ENCODE data around the gene SLC9A2.
A peak's percentile ranks its signal among the peaks of the same experiment; 100 is the strongest.

Gene SLC9A2

GRCh38 chr2:102619414-102620319 is at the start of gene SLC9A2:
Gene SLC9A2 (plus strand): TSS chr2:102619553. CDS start chr2:102619849, 296 bp downstream.
- peak; percentile 71 for DNase-seq (ENCODE audit: low spot score)
- FAIRE-seq = peak; percentile 75

- DNase-seq (ENCODE audit: low spot score) (no peak), FAIRE-seq (no peak)
Observed at GRCh38 chr2:102575888-102576287, 43.5 kb upstream of the SLC9A2 start.

- no peak for FAIRE-seq
- no peak for DNase-seq (ENCODE audit: low spot score)
Observed at GRCh38 chr2:102578376-102578775, 41.0 kb upstream of the SLC9A2 start.

- DNase-seq (ENCODE audit: low spot score) = no peak
Observed at GRCh38 chr2:102581911-102582310, 37.4 kb upstream of the SLC9A2 start.

GRCh38 chr2:102582845-102583244 is 36.5 kb upstream of the SLC9A2 start:
- no peak for FAIRE-seq

More at GRCh38 chr2:102581911-102582310, 37.4 kb upstream of the SLC9A2 start:
- no peak for FAIRE-seq

GRCh38 chr2:102585847-102586404 is 33.4 kb upstream of the SLC9A2 start:
- DNase-seq (ENCODE audit: low spot score) = no peak
- no peak for FAIRE-seq

More at GRCh38 chr2:102582845-102583244, 36.5 kb upstream of the SLC9A2 start:
- DNase-seq (ENCODE audit: low spot score) = no peak

GRCh38 chr2:102588213-102588939 is 31.0 kb upstream of the SLC9A2 start:
- FAIRE-seq = no peak
- DNase-seq (ENCODE audit: low spot score) = no peak

- DNase-seq (ENCODE audit: low spot score) (no peak), FAIRE-seq (no peak)
Observed at GRCh38 chr2:102589444-102589843, 29.9 kb upstream of the SLC9A2 start.

GRCh38 chr2:102591491-102592045 is 27.8 kb upstream of the SLC9A2 start:
- no peak for DNase-seq (ENCODE audit: low spot score)
- FAIRE-seq = no peak

GRCh38 chr2:102592601-102593000 is 26.8 kb upstream of the SLC9A2 start:
- FAIRE-seq = no peak
- peak; percentile 23 for DNase-seq (ENCODE audit: low spot score)

GRCh38 chr2:102593516-102593915 is 25.8 kb upstream of the SLC9A2 start:
- DNase-seq (ENCODE audit: low spot score) (no peak), FAIRE-seq (no peak)

GRCh38 chr2:102594445-102595016 is 24.8 kb upstream of the SLC9A2 start:
- FAIRE-seq = no peak

GRCh38 chr2:102597788-102598187 is 21.6 kb upstream of the SLC9A2 start:
- DNase-seq (ENCODE audit: low spot score) (no peak), FAIRE-seq (no peak)

More at GRCh38 chr2:102594445-102595016, 24.8 kb upstream of the SLC9A2 start:
- no peak for DNase-seq (ENCODE audit: low spot score)

- FAIRE-seq (no peak), DNase-seq (ENCODE audit: low spot score) (no peak)
Observed at GRCh38 chr2:102599486-102599885, 19.9 kb upstream of the SLC9A2 start.

- FAIRE-seq (no peak), DNase-seq (ENCODE audit: low spot score) (no peak)
Observed at GRCh38 chr2:102601730-102602129, 17.6 kb upstream of the SLC9A2 start.

- DNase-seq (ENCODE audit: low spot score) = no peak
- no peak for FAIRE-seq
Observed at GRCh38 chr2:102603904-102604303, 15.4 kb upstream of the SLC9A2 start.

GRCh38 chr2:102604769-102605168 is 14.6 kb upstream of the SLC9A2 start:
- no peak for DNase-seq (ENCODE audit: low spot score)
- no peak for FAIRE-seq

- DNase-seq (ENCODE audit: low spot score) = no peak
- FAIRE-seq = no peak
Observed at GRCh38 chr2:102606353-102606752, 13.0 kb upstream of the SLC9A2 start.

GRCh38 chr2:102615620-102616436 is 3.5 kb upstream of the SLC9A2 start:
- DNase-seq (ENCODE audit: low spot score) (peak; percentile 85), FAIRE-seq (peak; percentile 59)

Data from urothelium cell line (cell line).